Activated naive CD4-positive, alpha-beta T cell treated with anti-CD3 and anti-CD28 coated beads, Interleukin-2, amount 50 U/mL, for 24 hours (primary cell): ENCODE data around the gene TUBGCP3.

Experiments
- H3K27ac Mint-ChIP-seq: one replicate; pipeline ENCODE4 v1.8.0; 2021; ENCODE audit warnings: mild to moderate bottlenecking, mixed read lengths
- H3K27me3 Mint-ChIP-seq: one replicate; pipeline ENCODE4 v1.8.0; 2021; ENCODE audit warnings: mixed read lengths
- H3K36me3 Mint-ChIP-seq: one replicate; pipeline ENCODE4 v1.8.0; 2021; ENCODE audit warnings: mixed read lengths
- H3K4me1 Mint-ChIP-seq: one replicate; pipeline ENCODE4 v1.8.0; 2021; ENCODE audit warnings: mixed read lengths
- H3K4me3 Mint-ChIP-seq: one replicate; pipeline ENCODE4 v1.8.0; 2021; ENCODE audit warnings: mild to moderate bottlenecking, mixed read lengths
- H3K9me3 Mint-ChIP-seq: one replicate; pipeline ENCODE4 v1.8.0; 2021; ENCODE audit warnings: mixed read lengths

The TUBGCP3 gene

DNA sequence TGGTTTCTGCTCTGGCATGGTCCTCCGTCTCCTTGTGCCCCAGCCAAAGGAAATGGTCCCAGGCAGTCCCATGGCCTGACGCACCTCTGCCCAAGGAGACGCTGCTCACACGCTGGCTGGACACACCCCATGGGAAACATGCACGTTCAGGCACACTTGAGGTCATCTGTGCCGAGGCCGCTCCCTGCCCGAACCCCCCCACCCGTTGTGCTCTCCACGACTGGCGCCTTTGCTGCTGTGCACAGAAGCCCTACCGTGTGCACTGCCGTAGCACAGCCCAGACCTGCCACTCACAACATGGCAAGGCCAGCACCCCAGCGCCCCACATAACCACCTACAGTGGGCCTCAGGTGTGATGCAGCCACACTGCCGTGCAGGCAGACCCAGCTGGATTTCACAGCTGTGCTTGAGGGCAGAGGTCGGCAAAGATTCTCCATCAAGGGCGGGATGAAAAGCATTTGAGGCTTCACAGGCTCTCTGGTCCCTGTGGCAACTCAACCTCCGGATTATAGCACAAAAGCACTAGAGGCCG, 146.1 kb downstream of the TUBGCP3 start:
- H3K27me3 Mint-ChIP-seq, result peaks cover 22% of the 10 kb centered on the region
- no peak overlapping the region for H3K27ac Mint-ChIP-seq
- H3K4me3 Mint-ChIP-seq, result no peak overlapping the region
- peaks cover 6% of the 10 kb centered on the region for H3K9me3 Mint-ChIP-seq
- H3K36me3 Mint-ChIP-seq, result no peaks in the 10 kb centered on the region
- H3K4me1 Mint-ChIP-seq, result no peaks in the 10 kb centered on the region

DNA sequence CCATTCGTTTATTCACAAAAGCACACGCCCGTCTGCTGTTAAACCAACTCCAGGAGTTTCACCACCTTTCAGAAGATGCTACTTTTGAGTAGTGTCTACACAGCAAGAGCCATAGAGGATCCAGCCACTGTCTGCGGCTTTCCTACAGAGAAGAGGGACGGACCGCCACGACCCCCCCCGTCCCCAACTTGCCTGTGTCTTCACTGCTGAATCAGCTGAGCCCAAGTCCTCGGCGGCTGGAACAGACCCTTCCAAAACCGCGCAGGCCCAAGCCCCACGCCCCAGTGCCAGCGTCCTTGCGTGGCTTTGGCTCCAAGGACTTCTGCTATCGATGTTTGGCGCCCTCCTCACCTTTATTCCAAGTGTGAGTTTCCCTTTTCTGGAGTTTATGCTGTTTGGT, 146.7 kb downstream of the TUBGCP3 start:
- H3K27me3 Mint-ChIP-seq, result peaks cover 21% of the 10 kb centered on the region
- H3K9me3 Mint-ChIP-seq, result peaks cover 6% of the 10 kb centered on the region
- no peaks in the 10 kb centered on the region for H3K4me1 Mint-ChIP-seq
- no peak overlapping the region for H3K4me3 Mint-ChIP-seq
- H3K27ac Mint-ChIP-seq, result no peak overlapping the region
- no peaks in the 10 kb centered on the region for H3K36me3 Mint-ChIP-seq

DNA sequence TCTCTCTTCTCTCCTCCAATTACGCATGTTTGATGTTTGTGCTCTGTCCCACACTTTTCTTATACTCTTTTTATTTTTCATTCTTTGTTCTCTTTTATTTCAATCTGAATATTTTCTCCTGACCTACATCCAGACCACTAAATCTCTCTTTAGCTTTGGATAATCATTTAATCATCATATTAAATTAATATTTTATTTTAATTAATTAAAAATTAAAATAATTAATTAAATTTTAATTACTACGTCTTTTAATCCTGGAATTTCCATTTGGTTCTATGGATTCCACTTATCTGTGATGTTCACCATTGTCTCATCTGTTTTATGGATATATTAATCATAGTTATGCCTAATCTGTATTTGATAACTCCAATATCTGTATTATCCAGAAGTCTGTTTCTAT, 149.4 kb downstream of the TUBGCP3 start:
- peaks cover 6% of the 10 kb centered on the region for H3K9me3 Mint-ChIP-seq
- peaks cover 17% of the 10 kb centered on the region for H3K27me3 Mint-ChIP-seq
- no peak overlapping the region for H3K27ac Mint-ChIP-seq
- no peak overlapping the region for H3K4me3 Mint-ChIP-seq
- H3K4me1 Mint-ChIP-seq, result no peaks in the 10 kb centered on the region
- H3K36me3 Mint-ChIP-seq, result no peaks in the 10 kb centered on the region

DNA sequence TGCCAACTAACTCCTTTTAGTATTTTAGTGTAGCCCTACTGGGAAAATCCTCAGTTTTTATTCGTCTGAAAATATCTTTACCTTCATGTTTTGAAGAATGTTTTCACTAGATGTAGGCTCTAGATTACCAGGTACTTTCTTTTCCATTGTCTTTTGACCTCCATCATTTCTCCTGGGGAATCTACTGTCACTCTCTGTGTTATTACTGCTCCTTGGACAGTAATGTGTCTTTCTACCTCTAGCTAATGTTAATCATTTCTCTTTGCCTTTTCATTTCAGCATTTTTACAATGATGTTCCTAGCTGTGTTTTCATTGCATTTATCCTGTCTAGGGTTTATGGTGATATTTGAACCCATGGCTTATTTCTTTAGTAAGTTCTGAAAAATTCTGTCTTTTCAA, 149.9 kb downstream of the TUBGCP3 start:
- Mint-ChIP-seq H3K4me3 (no peak overlapping the region), H3K4me1 (no peaks in the 10 kb centered on the region), H3K9me3 (peaks cover 6% of the 10 kb centered on the region), H3K27me3 (peaks cover 12% of the 10 kb centered on the region), H3K27ac (no peak overlapping the region), H3K36me3 (no peaks in the 10 kb centered on the region)

DNA sequence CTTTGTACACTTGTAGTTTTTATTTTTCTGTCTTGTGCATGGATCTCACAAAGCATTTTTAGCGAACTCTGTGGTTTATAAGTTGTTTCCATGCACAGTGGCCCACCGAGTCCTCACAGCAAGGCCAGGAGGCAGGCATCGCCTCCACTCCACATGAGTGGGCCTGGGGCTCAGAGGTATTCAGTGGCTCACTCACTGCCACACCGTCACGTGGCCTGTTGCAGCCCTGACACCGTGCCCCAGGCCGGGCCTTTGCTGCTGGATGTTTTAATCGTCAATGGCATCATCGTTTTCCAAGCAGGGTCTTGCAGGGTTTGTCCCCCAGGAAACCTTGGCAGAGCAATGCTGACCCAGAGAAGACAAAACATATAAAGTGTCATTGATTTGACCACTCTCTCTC, 152.0 kb downstream of the TUBGCP3 start:
- H3K27ac Mint-ChIP-seq, result no peak overlapping the region
- H3K4me1 Mint-ChIP-seq, result no peaks in the 10 kb centered on the region
- H3K4me3 Mint-ChIP-seq, result no peak overlapping the region
- peaks cover 6% of the 10 kb centered on the region for H3K9me3 Mint-ChIP-seq
- H3K36me3 Mint-ChIP-seq, result no peaks in the 10 kb centered on the region
- peaks cover 13% of the 10 kb centered on the region for H3K27me3 Mint-ChIP-seq
